ENCODE data around the gene CDKN2AIP.

Gene CDKN2AIP

GRCh38 chr4:183405303-183405702 is 39.1 kb upstream of the CDKN2AIP start:
- Histone ChIP-seq H3K36me3 (ENCODE audit: insufficient read depth, low read length) (no peaks in the 10 kb centered on the region), H3K79me2 (ENCODE audit: insufficient read depth, low read length) (no peaks in the 10 kb centered on the region), H4K20me1 (ENCODE audit: insufficient read depth, low read length) (no peaks in the 10 kb centered on the region), H2AFZ (ENCODE audit: low read length) (no peak overlapping the region), H3K4me2 (ENCODE audit: low read length) (no peak overlapping the region), H3F3A (ENCODE audit: insufficient read depth, low read length) (no peaks in the 10 kb centered on the region), H3K9me2 (ENCODE audit: low read depth, low read length) (no peaks in the 10 kb centered on the region), H3K9me3 (ENCODE audit: low read length) (no peaks in the 10 kb centered on the region), H3K27ac (ENCODE audit: low read depth, low read length, poor library complexity, severe bottlenecking) (no peak overlapping the region), H3K27me3 (ENCODE audit: insufficient read depth, low read length) (no peaks in the 10 kb centered on the region; the same call in 1 of the 2 replicates), H3K9ac (ENCODE audit: low read length) (no peak overlapping the region), H3K4me3 (ENCODE audit: low read depth, low read length, poor library complexity, severe bottlenecking) (no peak overlapping the region), H3K4me1 (ENCODE audit: insufficient read depth, low read length, severe bottlenecking) (peaks cover 5% of the 10 kb centered on the region)
- TF ChIP-seq, protein P1, sequence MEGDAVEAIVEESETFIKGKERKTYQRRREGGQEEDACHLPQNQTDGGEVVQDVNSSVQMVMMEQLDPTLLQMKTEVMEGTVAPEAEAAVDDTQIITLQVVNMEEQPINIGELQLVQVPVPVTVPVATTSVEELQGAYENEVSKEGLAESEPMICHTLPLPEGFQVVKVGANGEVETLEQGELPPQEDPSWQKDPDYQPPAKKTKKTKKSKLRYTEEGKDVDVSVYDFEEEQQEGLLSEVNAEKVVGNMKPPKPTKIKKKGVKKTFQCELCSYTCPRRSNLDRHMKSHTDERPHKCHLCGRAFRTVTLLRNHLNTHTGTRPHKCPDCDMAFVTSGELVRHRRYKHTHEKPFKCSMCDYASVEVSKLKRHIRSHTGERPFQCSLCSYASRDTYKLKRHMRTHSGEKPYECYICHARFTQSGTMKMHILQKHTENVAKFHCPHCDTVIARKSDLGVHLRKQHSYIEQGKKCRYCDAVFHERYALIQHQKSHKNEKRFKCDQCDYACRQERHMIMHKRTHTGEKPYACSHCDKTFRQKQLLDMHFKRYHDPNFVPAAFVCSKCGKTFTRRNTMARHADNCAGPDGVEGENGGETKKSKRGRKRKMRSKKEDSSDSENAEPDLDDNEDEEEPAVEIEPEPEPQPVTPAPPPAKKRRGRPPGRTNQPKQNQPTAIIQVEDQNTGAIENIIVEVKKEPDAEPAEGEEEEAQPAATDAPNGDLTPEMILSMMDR (IDR thresholded peaks at IDR 0.05; ENCODE audit: low read length), result no peak
- no peak for TF ChIP-seq EZH2 (IDR thresholded peaks at IDR 0.05; ENCODE audit: borderline replicate concordance, low read length)

GRCh38 chr4:183407128-183407585 is 37.3 kb upstream of the CDKN2AIP start:
- TF ChIP-seq, protein P1 (IDR thresholded peaks at IDR 0.05; ENCODE audit: low read length), result peak; percentile 91
- no peak for TF ChIP-seq EZH2 (IDR thresholded peaks at IDR 0.05; ENCODE audit: borderline replicate concordance, low read length)
- Histone ChIP-seq H3K4me3 (ENCODE audit: low read depth, low read length, poor library complexity, severe bottlenecking) (peak overlapping the region; percentile 31), H3K27ac (ENCODE audit: low read depth, low read length, poor library complexity, severe bottlenecking) (no peak overlapping the region), H2AFZ (ENCODE audit: low read length) (no peak overlapping the region), H3K9ac (ENCODE audit: low read length) (no peak overlapping the region), H3K79me2 (ENCODE audit: insufficient read depth, low read length) (no peaks in the 10 kb centered on the region), H3K9me2 (ENCODE audit: low read depth, low read length) (no peaks in the 10 kb centered on the region), H3F3A (ENCODE audit: insufficient read depth, low read length) (no peaks in the 10 kb centered on the region), H3K4me1 (ENCODE audit: insufficient read depth, low read length, severe bottlenecking) (peaks cover 10% of the 10 kb centered on the region), H3K4me2 (ENCODE audit: low read length) (peak overlapping the region; percentile 58), H3K9me3 (ENCODE audit: low read length) (no peaks in the 10 kb centered on the region), H4K20me1 (ENCODE audit: insufficient read depth, low read length) (no peaks in the 10 kb centered on the region), H3K36me3 (ENCODE audit: insufficient read depth, low read length) (no peaks in the 10 kb centered on the region), H3K27me3 (ENCODE audit: insufficient read depth, low read length) (no peaks in the 10 kb centered on the region; the same call in 1 of the 2 replicates)

- H3K4me3 ChIP-seq (ENCODE audit: low read depth, low read length, poor library complexity, severe bottlenecking), result peak overlapping the region; percentile 31
- TF ChIP-seq, protein P1 (IDR thresholded peaks at IDR 0.05; ENCODE audit: low read length), result no peak
- no peak for TF ChIP-seq EZH2 (IDR thresholded peaks at IDR 0.05; ENCODE audit: borderline replicate concordance, low read length)
These were observed 36.6 kb upstream of the CDKN2AIP start for GRCh38 chr4:183407635-183408464.

More at GRCh38 chr4:183407635-183408464, 36.6 kb upstream of the CDKN2AIP start:
- Histone ChIP-seq H2AFZ (ENCODE audit: low read length) (no peak overlapping the region), H3K79me2 (ENCODE audit: insufficient read depth, low read length) (no peaks in the 10 kb centered on the region), H3K9ac (ENCODE audit: low read length) (no peak overlapping the region), H4K20me1 (ENCODE audit: insufficient read depth, low read length) (no peaks in the 10 kb centered on the region), H3F3A (ENCODE audit: insufficient read depth, low read length) (no peaks in the 10 kb centered on the region), H3K27ac (ENCODE audit: low read depth, low read length, poor library complexity, severe bottlenecking) (no peak overlapping the region), H3K4me2 (ENCODE audit: low read length) (peak overlapping the region; percentile 58), H3K9me2 (ENCODE audit: low read depth, low read length) (no peaks in the 10 kb centered on the region), H3K9me3 (ENCODE audit: low read length) (no peaks in the 10 kb centered on the region), H3K4me1 (ENCODE audit: insufficient read depth, low read length, severe bottlenecking) (peaks cover 10% of the 10 kb centered on the region), H3K36me3 (ENCODE audit: insufficient read depth, low read length) (no peaks in the 10 kb centered on the region), H3K27me3 (ENCODE audit: insufficient read depth, low read length) (no peaks in the 10 kb centered on the region; the same call in 1 of the 2 replicates)

Measured in OCI-LY1 (cell line).